Hepatocyte (in vitro differentiated cells): Measurements from ENCODE around the gene LEP.

Experiments
- CTCF ChIP-seq: fragments of 200-600 bp; sonication (generic); IDR thresholded peaks from 2 replicates; pipeline ENCODE4 v1.5.1; 2016; ENCODE audit warnings: antibody characterized with exemption, mild to moderate bottlenecking; ENCODE audit not compliant: poor library complexity
- EZH2 ChIP-seq: fragments of 200-600 bp; sonication (generic); IDR thresholded peaks from 2 replicates; pipeline ENCODE4 v1.6.1; 2016; ENCODE audit warnings: antibody characterized with exemption, mild to moderate bottlenecking, borderline replicate concordance

DNA sequence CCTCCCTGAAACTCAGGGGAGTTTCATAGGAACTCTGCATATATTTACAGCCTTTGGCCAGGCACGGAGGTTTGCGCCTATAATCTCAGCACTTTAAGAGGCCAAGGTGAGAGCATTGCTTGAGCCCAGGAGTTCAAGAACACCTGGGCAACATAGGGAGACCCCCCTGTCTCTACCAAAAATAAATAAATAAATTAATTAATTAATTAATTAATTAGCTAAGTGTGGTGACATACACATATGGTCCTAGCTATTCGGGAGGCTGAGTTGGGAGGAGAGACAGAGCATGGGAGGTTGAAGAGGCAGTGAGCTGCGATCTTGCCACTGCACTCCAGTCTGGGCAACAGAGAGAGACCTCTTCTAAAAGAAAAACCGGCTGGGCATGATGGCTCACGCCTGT is 9.4 kb upstream of the LEP start:
- TF ChIP-seq CTCF (no peak), EZH2 (no peak)
